Upper lobe of right lung (tissue), 1 donor: ENCODE measurements around the gene USP43. TPM values are rescaled to one million over a fixed set of nuclear protein-coding genes. Genes with fewer than 3 reads are reported as not detected.

Experiments
- ATAC-seq: fragments of 200-7000 bp; cut with Tn5 transposase; one replicate; pipeline ENCODE4 v1.9.1; 2020; ENCODE audit warnings: mild to moderate bottlenecking, moderate library complexity
- DNase-seq: peaks from one replicate; pipeline ENCODE4 v3.0.0-alpha.2; 2020
- H3K27ac ChIP-seq: fragments of 200-600 bp; one replicate; pipeline ENCODE4 v1.8.0; 2022
- H3K27me3 ChIP-seq: fragments of 200-600 bp; one replicate; pipeline ENCODE4 v1.8.0; 2022; ENCODE audit warnings: mild to moderate bottlenecking
- H3K36me3 ChIP-seq: fragments of 200-600 bp; one replicate; pipeline ENCODE4 v1.8.0; 2022
- H3K4me1 ChIP-seq: fragments of 200-600 bp; one replicate; pipeline ENCODE4 v1.8.0; 2022
- H3K4me3 ChIP-seq: fragments of 200-600 bp; one replicate; pipeline ENCODE4 v1.8.0; 2022; ENCODE audit warnings: mild to moderate bottlenecking
- H3K9me3 ChIP-seq: fragments of 200-600 bp; one replicate; pipeline ENCODE4 v1.8.0; 2022
- intact Hi-C: fragments of 100-400 bp; cut with DNase I; formaldehyde crosslinking; loops from one replicate; pipeline ENCODE4 v1.11.0; 2022
- total RNA-seq: library from RNA; stranded (reverse); fragmentation: NEBNext Ultra II Directional; extraction: Animal tissue kit (Norgen Biotek cat#: 25700); gene quantifications from one replicate; pipeline ENCODE4 v1.2.1, GENCODE V29; 2021
- TF ChIP-seq, protein P1 (sequence below): fragments of 200-600 bp; IDR thresholded peaks from one replicate; pipeline ENCODE4 v1.8.0; 2022; ENCODE audit warnings: antibody characterized with exemption
- donor health status: DM: no; HTN: yes; CAD: no; lungs with severe emphysema.

Gene USP43
- total RNA-seq, 1 donor from 2014 or later, result 4.3 TPM

DNA sequence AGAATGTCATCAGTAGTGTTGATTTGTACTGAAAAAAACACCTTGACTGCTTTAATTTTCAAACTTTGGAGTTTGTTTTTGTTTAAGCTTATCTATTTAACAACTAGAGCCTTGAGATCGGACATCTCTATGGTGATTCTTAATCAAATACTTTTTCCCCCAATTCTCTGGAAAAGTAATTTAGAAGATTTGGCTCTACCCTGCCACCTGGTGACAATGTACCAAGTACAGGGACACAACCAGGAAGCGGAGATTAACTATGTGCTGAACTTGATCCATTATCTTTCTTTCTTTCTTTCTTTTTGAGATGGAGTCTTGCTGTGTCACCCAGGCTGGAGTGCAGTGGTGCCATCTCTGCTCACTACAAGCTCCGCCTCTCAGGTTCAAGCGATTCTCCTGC, 30.8 kb downstream of the USP43 start:
- Histone ChIP-seq H3K9me3 (peaks cover 10% of the 10 kb centered on the region), H3K4me3 (no peak overlapping the region), H3K27ac (no peak overlapping the region), H3K27me3 (no peaks in the 10 kb centered on the region), H3K36me3 (no peaks in the 10 kb centered on the region), H3K4me1 (no peaks in the 10 kb centered on the region)
- TF ChIP-seq, protein P1, sequence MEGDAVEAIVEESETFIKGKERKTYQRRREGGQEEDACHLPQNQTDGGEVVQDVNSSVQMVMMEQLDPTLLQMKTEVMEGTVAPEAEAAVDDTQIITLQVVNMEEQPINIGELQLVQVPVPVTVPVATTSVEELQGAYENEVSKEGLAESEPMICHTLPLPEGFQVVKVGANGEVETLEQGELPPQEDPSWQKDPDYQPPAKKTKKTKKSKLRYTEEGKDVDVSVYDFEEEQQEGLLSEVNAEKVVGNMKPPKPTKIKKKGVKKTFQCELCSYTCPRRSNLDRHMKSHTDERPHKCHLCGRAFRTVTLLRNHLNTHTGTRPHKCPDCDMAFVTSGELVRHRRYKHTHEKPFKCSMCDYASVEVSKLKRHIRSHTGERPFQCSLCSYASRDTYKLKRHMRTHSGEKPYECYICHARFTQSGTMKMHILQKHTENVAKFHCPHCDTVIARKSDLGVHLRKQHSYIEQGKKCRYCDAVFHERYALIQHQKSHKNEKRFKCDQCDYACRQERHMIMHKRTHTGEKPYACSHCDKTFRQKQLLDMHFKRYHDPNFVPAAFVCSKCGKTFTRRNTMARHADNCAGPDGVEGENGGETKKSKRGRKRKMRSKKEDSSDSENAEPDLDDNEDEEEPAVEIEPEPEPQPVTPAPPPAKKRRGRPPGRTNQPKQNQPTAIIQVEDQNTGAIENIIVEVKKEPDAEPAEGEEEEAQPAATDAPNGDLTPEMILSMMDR, result peak; percentile 28
- intact Hi-C loops, result no loop called here
- ATAC-seq, result no peak
- no peak for DNase-seq

DNA sequence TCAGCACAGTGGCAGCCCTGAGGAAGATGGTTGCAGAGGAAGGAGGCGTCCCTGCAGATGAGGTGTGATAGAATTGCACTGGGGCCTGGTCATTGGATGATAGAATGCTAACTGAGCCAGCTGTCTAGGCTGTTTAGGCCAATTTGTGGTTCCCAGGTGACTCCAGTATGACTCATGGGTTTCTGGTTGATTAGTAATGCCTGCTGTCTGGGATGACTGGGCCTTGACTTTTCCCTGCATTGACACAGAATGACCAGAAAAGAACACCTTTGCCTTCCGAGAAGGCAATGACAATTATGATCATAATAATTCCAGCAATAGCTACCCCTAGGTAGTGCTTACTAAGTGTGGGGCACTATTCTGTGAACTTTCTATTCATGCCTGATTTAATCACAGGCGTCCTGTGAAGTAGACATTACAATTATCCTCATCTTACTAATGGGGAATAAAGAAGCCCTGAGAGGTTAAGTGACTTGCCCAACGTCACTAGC, 31.5 kb downstream of the USP43 start:
- Histone ChIP-seq H3K4me1 (no peaks in the 10 kb centered on the region), H3K9me3 (peaks cover 10% of the 10 kb centered on the region), H3K36me3 (no peaks in the 10 kb centered on the region), H3K27ac (no peak overlapping the region), H3K27me3 (no peaks in the 10 kb centered on the region), H3K4me3 (no peak overlapping the region)
- intact Hi-C loops, result no loop called here
- ATAC-seq (no peak), DNase-seq (no peak)
- TF ChIP-seq, protein P1, result no peak

DNA sequence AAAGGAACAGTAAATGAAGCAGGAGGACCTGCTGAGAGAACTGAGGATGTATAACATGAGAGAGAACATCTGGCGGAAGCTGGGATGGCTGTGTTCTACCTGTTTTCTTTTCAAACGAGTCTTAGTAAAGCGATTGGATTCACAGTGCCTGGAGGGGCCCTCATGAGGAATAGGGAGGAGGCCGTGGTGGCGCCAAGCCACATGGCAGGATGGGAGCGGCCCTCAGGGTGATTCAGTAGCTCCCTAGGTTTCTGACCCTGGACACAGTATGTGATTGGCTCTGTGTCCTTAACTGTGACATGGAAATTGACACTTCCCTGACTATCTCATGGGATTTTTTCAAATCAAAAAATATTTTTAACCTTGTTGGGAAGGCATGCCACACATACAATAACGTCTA, 32.1 kb downstream of the USP43 start:
- no peaks in the 10 kb centered on the region for H3K36me3 ChIP-seq
- ATAC-seq (no peak), DNase-seq (no peak)
- H3K4me1 ChIP-seq, result no peaks in the 10 kb centered on the region
- peaks cover 10% of the 10 kb centered on the region for H3K9me3 ChIP-seq
- H3K4me3 ChIP-seq, result no peak overlapping the region
- TF ChIP-seq, protein P1, result no peak
- H3K27ac ChIP-seq, result no peak overlapping the region
- no peaks in the 10 kb centered on the region for H3K27me3 ChIP-seq
- intact Hi-C loops, result no loop called here

DNA sequence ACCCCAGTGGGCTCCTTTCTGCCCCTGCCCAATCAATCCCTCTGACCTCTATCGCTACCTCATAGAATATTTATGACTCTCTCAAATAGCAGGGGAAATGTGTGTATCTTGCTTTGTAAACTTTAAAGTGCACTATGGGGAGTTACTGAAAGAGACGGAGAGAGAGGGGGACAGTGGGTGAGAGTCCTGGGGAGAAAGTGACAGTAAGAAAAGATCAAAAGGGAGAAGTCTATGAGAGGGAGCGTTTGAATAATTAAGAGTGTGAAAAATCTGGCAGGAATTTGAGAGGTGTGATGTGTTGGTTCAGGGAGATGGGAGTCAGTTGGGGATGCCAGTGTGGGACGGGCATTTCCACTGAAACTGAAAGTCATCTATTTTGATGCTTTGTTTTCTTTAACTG, 32.6 kb downstream of the USP43 start:
- DNase-seq (no peak), ATAC-seq (no peak)
- intact Hi-C loops, result no loop called here

DNA sequence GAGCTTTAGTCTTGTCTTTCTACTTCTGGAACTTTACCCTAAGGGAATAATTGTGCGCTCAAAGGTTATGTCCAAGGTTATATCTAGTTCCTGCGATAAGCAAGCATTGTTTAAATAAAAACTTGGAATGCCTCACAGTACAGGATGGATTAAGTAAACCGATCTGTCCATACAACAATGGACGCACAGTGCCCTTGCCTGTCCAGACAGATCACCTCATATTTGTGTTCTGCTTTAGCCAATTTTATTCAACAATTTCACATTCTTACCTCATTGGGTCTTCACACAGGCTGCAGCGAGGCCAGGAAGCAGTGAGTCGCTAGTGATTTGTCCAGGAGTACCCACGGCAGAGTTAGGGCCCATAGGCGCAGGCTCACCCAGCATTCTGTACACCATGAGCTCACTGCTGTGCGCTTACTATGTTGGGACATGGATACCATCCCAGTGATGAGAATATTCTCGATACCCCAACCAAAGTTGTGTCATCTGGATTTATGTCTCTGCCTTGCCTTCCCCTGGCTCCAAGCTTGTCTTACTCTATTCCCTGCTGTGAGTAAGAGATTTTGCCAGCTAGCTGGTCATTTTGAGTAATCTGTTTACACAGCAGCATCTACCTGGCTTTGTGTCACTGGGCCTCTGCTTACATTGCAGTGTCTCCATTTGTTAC, 39.8 kb downstream of the USP43 start:
- Histone ChIP-seq H3K9me3 (peaks cover under 1% of the 10 kb centered on the region), H3K27ac (no peak overlapping the region), H3K4me1 (no peaks in the 10 kb centered on the region), H3K36me3 (no peaks in the 10 kb centered on the region), H3K4me3 (no peak overlapping the region), H3K27me3 (no peaks in the 10 kb centered on the region)
- DNase-seq, result no peak
- no peak for ATAC-seq
- intact Hi-C loops, result no loop called here
- TF ChIP-seq, protein P1, result no peak

More for the DNA sequence above, 32.6 kb downstream of the USP43 start:
- Histone ChIP-seq H3K27ac (no peak overlapping the region), H3K36me3 (no peaks in the 10 kb centered on the region), H3K4me1 (no peaks in the 10 kb centered on the region), H3K9me3 (peaks cover 10% of the 10 kb centered on the region), H3K4me3 (no peak overlapping the region), H3K27me3 (no peaks in the 10 kb centered on the region)
- TF ChIP-seq, protein P1, result no peak
